SU-DHL-6 (cell line): ENCODE results near the gene RASGRP3.

Experiments used
- H2AFZ ChIP-seq: fragments of 200-600 bp; sonication (generic); 2 replicates; pipeline ENCODE4 v1.6.1; 2014; ENCODE audit warnings: low read depth, mild to moderate bottlenecking, moderate library complexity, mixed read lengths, antibody characterized with exemption, low read length; ENCODE audit not compliant: severe bottlenecking
- H3F3A ChIP-seq: fragments of 200-600 bp; shearing (Covaris generic); 2 replicates; pipeline ENCODE4 v1.6.0; 2016; ENCODE audit warnings: antibody characterized with exemption, mild to moderate bottlenecking; ENCODE audit not compliant: insufficient read depth
- H3K27ac ChIP-seq: fragments of 200-600 bp; sonication (generic); 2 replicates; pipeline ENCODE4 v1.5.1; 2016; ENCODE audit warnings: low read depth, mild to moderate bottlenecking, low read length, moderate library complexity, mixed read lengths
- H3K27me3 ChIP-seq: fragments of 200-600 bp; sonication (generic), shearing (Covaris generic); 2 replicates; pipeline ENCODE4 v1.6.0; 2014; ENCODE audit warnings: mild to moderate bottlenecking, low read length
- H3K36me3 ChIP-seq: fragments of 200-600 bp; sonication (generic); 2 replicates; pipeline ENCODE4 v1.6.1; 2014; ENCODE audit warnings: mild to moderate bottlenecking, low read length, mixed read lengths
- H3K4me2 ChIP-seq: fragments of 300-600, 200-600 bp; shearing (Covaris generic), sonication (generic); 2 replicates; pipeline ENCODE4 v1.6.0; 2014; ENCODE audit warnings: low read length, low read depth, mild to moderate bottlenecking; ENCODE audit not compliant: poor library complexity, severe bottlenecking
- H3K4me3 ChIP-seq: fragments of 200-600 bp; sonication (generic); 2 replicates; pipeline ENCODE4 v1.5.1; 2014; ENCODE audit warnings: antibody characterized with exemption, low read length, mild to moderate bottlenecking, mixed read lengths; ENCODE audit not compliant: insufficient read depth, poor library complexity, severe bottlenecking
- H3K79me2 ChIP-seq: fragments of 200-600 bp; sonication (generic); 2 replicates; pipeline ENCODE4 v1.6.1; 2014; ENCODE audit warnings: mild to moderate bottlenecking, low read length, moderate library complexity; ENCODE audit not compliant: insufficient read depth
- H3K9ac ChIP-seq: fragments of 200-600 bp; sonication (generic); 2 replicates; pipeline ENCODE4 v1.7.0; 2014; ENCODE audit warnings: mild to moderate bottlenecking, low read length
- H3K9me2 ChIP-seq: fragments of 200-600 bp; sonication (generic); replicated peaks from 2 replicates; pipeline ENCODE4 v1.6.1; 2014; ENCODE audit warnings: low read length; ENCODE audit not compliant: insufficient read depth
- H3K9me3 ChIP-seq: fragments of 200-600 bp; sonication (generic); 2 replicates; pipeline ENCODE4 v1.6.1; 2014; ENCODE audit warnings: low read length, mixed read lengths; ENCODE audit not compliant: insufficient read depth
- H4K20me1 ChIP-seq: fragments of 200-600 bp; sonication (generic); 2 replicates; pipeline ENCODE4 v1.6.1; 2014; ENCODE audit warnings: low read depth, mild to moderate bottlenecking, antibody characterized with exemption, low read length, moderate library complexity, mixed read lengths
- CTCF ChIP-seq: fragments of 200-600 bp; sonication (generic); IDR thresholded peaks from one replicate; pipeline ENCODE4 v1.5.1; 2017; ENCODE audit warnings: antibody characterized with exemption, mild to moderate bottlenecking, low read length, moderate library complexity; ENCODE audit not compliant: insufficient read depth, poor library complexity, severe bottlenecking
- EZH2phosphoT487 ChIP-seq: fragments of 200-600 bp; sonication (generic), shearing (Covaris generic); conservative IDR thresholded peaks from 2 replicates; pipeline ENCODE4 v1.6.1; 2018; ENCODE audit warnings: mild to moderate bottlenecking, antibody characterized with exemption, low read length, moderate library complexity, mixed read lengths

Gene RASGRP3

GRCh38 chr2:33526921-33527320 lies 50.5 kb downstream of the RASGRP3 start:
- Histone ChIP-seq H3K27me3 (no peaks in the 10 kb centered on the region), H3K9me2 (no peaks in the 10 kb centered on the region), H3K36me3 (peaks cover 63% of the 10 kb centered on the region), H3K4me3 (no peak overlapping the region), H3K4me2 (peak overlapping the region; percentile 74), H4K20me1 (no peaks in the 10 kb centered on the region), H3K9ac (no peak overlapping the region), H3F3A (peaks cover 87% of the 10 kb centered on the region), H3K79me2 (peaks cover 13% of the 10 kb centered on the region), H3K27ac (peak overlapping the region; percentile 97), H2AFZ (no peak overlapping the region), H3K9me3 (no peaks in the 10 kb centered on the region)
- TF ChIP-seq CTCF: no peak
- no peak for TF ChIP-seq EZH2phosphoT487

DNA sequence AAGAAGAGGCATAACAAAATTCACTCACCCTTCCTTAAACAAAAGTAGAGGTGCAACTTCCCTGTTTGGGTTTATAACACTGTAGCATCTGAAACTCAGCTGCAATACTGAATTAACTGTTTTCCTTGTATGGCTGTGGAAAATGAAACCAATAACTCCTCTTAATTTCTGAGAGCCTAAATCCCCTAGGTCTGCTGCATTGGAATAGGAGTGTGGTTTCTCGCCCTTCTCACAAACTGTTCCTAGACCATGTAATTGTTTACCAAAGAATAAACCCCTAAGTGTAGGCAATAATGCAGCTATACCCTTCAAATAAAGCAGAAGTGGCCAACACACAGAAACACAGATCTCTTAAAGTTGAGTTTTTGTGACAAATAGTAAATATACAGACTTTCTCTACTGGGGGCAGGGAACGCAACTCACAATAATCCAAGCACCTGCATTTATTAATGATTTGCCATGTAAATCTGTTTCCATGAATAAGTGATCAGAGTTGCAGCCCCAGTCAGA lies 52.0 kb downstream of the RASGRP3 start:
- no peaks in the 10 kb centered on the region for H3K9me2 ChIP-seq
- H3K27me3 ChIP-seq: no peaks in the 10 kb centered on the region
- H3K79me2 ChIP-seq: peaks cover 28% of the 10 kb centered on the region
- H3K4me2 ChIP-seq: peak overlapping the region; percentile 74
- no peaks in the 10 kb centered on the region for H3K9me3 ChIP-seq
- H3K27ac ChIP-seq: peak overlapping the region; percentile 97
- no peak overlapping the region for H2AFZ ChIP-seq
- no peaks in the 10 kb centered on the region for H4K20me1 ChIP-seq
- H3F3A ChIP-seq: peaks cover 92% of the 10 kb centered on the region
- peaks cover 66% of the 10 kb centered on the region for H3K36me3 ChIP-seq
- no peak for TF ChIP-seq EZH2phosphoT487
- TF ChIP-seq CTCF: no peak
- peak overlapping the region; percentile 3 for H3K4me3 ChIP-seq
- H3K9ac ChIP-seq: peak overlapping the region; percentile 63

GRCh38 chr2:33529771-33530481 lies 53.5 kb downstream of the RASGRP3 start:
- H3K27ac ChIP-seq: peak overlapping the region; percentile 97

More at GRCh38 chr2:33529771-33530481, 53.5 kb downstream of the RASGRP3 start:
- Histone ChIP-seq H3K79me2 (peaks cover 34% of the 10 kb centered on the region), H3F3A (peaks cover 84% of the 10 kb centered on the region), H4K20me1 (no peaks in the 10 kb centered on the region), H3K9me3 (no peaks in the 10 kb centered on the region), H3K4me3 (peak overlapping the region; percentile 1), H3K4me2 (peak overlapping the region; percentile 74), H3K9ac (peak overlapping the region; percentile 63), H3K9me2 (no peaks in the 10 kb centered on the region), H3K36me3 (peaks cover 67% of the 10 kb centered on the region), H2AFZ (no peak overlapping the region), H3K27me3 (no peaks in the 10 kb centered on the region)
- no peak for TF ChIP-seq EZH2phosphoT487
- TF ChIP-seq CTCF: no peak
